GM12874 (cell line): ENCODE results near the gene PCSK6.

Experiments used
- CTCF ChIP-seq: IDR thresholded peaks from 2 replicates; pipeline ENCODE4 v1.5.1; 2011; ENCODE audit warnings: low read depth, mild to moderate bottlenecking, control low read depth, low read length, moderate library complexity; ENCODE audit not compliant: insufficient read depth

Gene PCSK6

GRCh38 chr15:101489599-101490407 is at the start of gene PCSK6:
Gene PCSK6, minus strand, starts transcription at chr15:101489707. Its CDS starts 37 bp downstream, at chr15:101489670.
- no peak for TF ChIP-seq CTCF

DNA sequence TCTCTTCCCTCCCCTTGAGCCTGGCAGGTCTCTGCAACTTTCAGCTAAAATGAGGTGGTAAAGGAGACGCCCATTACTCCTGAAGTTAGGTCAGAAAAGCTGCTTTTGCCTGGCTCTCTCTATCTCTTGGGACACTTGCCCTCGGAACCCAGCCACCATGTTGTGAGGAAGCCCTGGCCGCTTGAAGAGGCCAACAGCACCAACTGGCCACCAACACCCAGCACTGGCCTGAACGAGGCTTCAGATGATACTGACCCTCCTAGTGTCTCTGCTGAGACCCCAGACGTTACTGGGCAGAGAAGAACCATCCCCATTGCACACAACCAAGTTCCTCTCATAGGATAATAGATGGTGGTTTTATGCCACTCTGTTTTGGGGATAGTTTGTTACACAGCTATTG is 49.5 kb upstream of the PCSK6 start:
- TF ChIP-seq CTCF = no peak

GRCh38 chr15:101538177-101538576 is 48.7 kb upstream of the PCSK6 start:
- TF ChIP-seq CTCF = no peak

DNA sequence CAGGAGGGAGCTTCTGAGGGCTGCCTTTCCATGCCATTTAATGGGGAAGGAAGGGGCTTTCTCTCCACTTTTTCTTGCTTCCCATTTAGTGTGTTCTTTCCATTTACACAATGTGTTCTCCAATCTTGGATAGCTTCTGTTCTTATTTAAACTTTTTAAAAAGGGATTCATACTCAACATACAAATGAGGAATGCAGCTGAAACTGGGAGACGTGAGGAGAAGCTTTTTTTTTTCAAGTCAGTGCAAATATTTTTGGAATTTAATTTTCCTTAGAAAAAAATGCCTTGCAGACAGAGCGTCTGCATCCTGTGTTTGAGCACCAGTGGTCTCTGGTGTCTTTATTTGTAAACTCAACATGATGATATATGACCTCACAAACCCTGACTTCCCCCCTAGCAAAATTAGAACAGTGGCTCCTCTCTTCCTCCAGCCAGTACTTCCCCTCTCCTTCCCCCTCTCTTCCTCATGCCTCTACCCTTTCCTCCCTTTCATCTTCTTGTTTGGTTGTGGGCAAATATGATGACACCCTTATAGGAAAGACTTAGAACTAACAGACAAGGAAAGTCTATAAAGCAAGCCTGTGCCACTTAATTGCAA is 48.1 kb upstream of the PCSK6 start:
- TF ChIP-seq CTCF = no peak

DNA sequence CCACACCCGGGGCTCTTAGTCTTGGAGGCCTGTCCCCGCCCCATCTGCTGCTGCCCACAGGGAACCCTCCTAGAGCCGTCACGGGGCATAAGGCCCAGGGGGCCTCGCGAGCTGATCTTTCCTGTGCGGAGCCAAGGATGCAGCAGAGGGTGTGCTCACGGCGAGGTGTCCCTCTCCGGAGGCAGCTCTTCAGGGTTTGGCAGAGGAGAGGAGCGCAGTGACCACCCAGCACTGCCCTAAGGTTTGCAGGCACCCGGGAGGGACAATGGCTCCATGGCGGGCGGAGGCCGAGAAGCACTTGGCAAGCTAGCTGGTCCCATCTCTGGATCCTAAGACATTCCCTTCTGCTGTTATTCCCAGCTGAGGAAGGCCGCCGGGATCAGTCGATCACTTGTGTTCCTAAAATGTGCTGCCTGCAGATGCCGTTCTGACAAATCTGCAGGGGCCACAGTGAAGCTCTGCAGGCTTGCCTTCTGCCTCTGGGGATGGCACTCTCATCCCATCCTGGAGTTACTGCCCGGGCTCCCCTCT is 47.4 kb upstream of the PCSK6 start:
- no peak for TF ChIP-seq CTCF

DNA sequence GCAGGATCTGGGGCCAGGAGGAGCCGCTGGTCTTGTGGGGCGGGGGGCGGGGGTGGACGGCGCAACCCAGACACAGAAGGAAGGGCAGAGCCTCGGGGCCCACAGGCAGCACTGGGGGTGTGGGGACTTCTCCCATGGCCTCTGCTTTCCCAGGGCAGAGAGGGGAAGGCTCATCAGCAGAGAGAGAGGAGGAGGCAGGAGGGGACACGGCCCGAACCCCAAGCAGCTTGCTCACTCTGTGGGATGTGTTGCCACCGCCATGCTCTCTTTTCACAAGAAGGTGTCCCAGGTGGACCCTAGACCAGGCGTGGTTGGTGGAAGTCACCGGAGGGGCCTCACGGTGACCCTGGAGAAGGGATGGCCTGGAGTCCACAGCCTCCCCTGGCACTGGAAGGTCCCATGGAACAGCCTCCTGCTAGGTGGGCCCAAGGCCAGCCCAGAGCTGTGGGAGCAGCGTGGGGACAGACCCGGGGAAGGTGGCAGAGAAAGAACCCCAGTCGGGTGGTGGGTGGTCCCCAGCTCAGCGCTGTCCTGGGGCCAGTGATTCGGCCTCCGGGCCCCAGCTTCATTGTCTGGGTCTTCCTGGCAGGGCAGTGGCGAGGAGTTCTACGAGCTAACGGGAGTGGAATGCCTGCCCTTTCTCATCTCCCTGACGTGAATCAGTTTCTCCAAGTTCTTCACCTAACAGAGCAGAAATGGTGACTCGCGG is 46.8 kb upstream of the PCSK6 start:
- no peak for TF ChIP-seq CTCF
